ENCODE results near the gene MTX1. TPM values are rescaled to one million over a fixed set of nuclear protein-coding genes. Genes with fewer than 3 reads are reported as not detected.

MTX1 gene
- total and polyA plus RNA-seq, 9 of the 15 experiments (the other 6 are each of a cell fraction or from before 2014, with no cell fraction given), result 29.1 to 98.4 (median 66.9) TPM

- TF ChIP-seq ELF1 (tag; IDR thresholded peaks at IDR 0.05), result peak; percentile 47; the same call in 1 of the 2 replicates
- peak; percentile 53 for TF ChIP-seq MBD2 (IDR thresholded peaks at IDR 0.05; ENCODE audit: borderline replicate concordance, low read depth)
- no peak for TF ChIP-seq ZNF707 (CRISPR knock-in tag; conservative IDR thresholded peaks at IDR 0.05)
- no peak for TF ChIP-seq MTA2 (IDR thresholded peaks at IDR 0.05; ENCODE audit: low read depth)
- TF ChIP-seq ZBTB49 (CRISPR knock-in tag; IDR thresholded peaks at IDR 0.05; ENCODE audit: borderline replicate concordance), result no peak
- TF ChIP-seq SRSF9 (IDR thresholded peaks at IDR 0.05; ENCODE audit: borderline replicate concordance, low read depth, low read length), result no peak
- no peak for TF ChIP-seq HOXB6 (CRISPR knock-in tag; IDR thresholded peaks at IDR 0.05; ENCODE audit: borderline replicate concordance)
- TF ChIP-seq TAF9B (IDR thresholded peaks at IDR 0.05; ENCODE audit: partially characterized antibody), result peak; percentile 64
- TF ChIP-seq CBFB (CRISPR knock-in tag; IDR thresholded peaks at IDR 0.05), result peak; percentile 39; the same call in 1 of the 2 replicates
- no peak for TF ChIP-seq SAFB2 (IDR thresholded peaks at IDR 0.05; ENCODE audit: borderline replicate concordance, low read depth, low read length, severe bottlenecking)
- TF ChIP-seq ZKSCAN8 (CRISPR knock-in tag; IDR thresholded peaks at IDR 0.05), result no peak
- no peak for TF ChIP-seq CREB3 (tag; conservative IDR thresholded peaks at IDR 0.05; ENCODE audit: low read depth)
- no peak for TF ChIP-seq FOXA1 (IDR thresholded peaks at IDR 0.05; ENCODE audit: borderline replicate concordance)
- TF ChIP-seq RB1 (IDR thresholded peaks at IDR 0.05; ENCODE audit: low read depth), result peak; percentile 73
- no peak for TF ChIP-seq ETS2 (tag; IDR thresholded peaks at IDR 0.05; ENCODE audit: borderline replicate concordance, poor library complexity, severe bottlenecking)
- no peak for TF ChIP-seq ATF1 (CRISPR knock-in tag; IDR thresholded peaks at IDR 0.05)
- TF ChIP-seq ATF1 (tag; IDR thresholded peaks at IDR 0.05), result peak; percentile 56
- TF ChIP-seq TCF15 (CRISPR knock-in tag; IDR thresholded peaks at IDR 0.05), result no peak
- TF ChIP-seq, protein P1, sequence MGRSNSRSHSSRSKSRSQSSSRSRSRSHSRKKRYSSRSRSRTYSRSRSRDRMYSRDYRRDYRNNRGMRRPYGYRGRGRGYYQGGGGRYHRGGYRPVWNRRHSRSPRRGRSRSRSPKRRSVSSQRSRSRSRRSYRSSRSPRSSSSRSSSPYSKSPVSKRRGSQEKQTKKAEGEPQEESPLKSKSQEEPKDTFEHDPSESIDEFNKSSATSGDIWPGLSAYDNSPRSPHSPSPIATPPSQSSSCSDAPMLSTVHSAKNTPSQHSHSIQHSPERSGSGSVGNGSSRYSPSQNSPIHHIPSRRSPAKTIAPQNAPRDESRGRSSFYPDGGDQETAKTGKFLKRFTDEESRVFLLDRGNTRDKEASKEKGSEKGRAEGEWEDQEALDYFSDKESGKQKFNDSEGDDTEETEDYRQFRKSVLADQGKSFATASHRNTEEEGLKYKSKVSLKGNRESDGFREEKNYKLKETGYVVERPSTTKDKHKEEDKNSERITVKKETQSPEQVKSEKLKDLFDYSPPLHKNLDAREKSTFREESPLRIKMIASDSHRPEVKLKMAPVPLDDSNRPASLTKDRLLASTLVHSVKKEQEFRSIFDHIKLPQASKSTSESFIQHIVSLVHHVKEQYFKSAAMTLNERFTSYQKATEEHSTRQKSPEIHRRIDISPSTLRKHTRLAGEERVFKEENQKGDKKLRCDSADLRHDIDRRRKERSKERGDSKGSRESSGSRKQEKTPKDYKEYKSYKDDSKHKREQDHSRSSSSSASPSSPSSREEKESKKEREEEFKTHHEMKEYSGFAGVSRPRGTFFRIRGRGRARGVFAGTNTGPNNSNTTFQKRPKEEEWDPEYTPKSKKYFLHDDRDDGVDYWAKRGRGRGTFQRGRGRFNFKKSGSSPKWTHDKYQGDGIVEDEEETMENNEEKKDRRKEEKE (IDR thresholded peaks at IDR 0.05; ENCODE audit: borderline replicate concordance in 1 of 2, control insufficient read depth in 1 of 2, low read depth in 2 of 2, low read length in 1 of 2), result peak in 1 of 2 experiments; percentile 78; a peak in 1 of 4 replicates
- peak; percentile 91 for TF ChIP-seq LEF1 (IDR thresholded peaks at IDR 0.05)
- TF ChIP-seq ZBTB8A (IDR thresholded peaks at IDR 0.05; ENCODE audit: partially characterized antibody), result no peak
- no peak for TF ChIP-seq ZNF41 (CRISPR knock-in tag; conservative IDR thresholded peaks at IDR 0.05)
These were observed 15.1 kb upstream of the MTX1 start (continued) for GRCh38 chr1:155193275-155193990.

Measured in K562 (cell line).